NCI-H1694 (cell line): ENCODE results near the gene MYBPH.

Source experiments
- DNase-seq: peaks from one replicate; lab custom pipeline; 2025; lab: John Stamatoyannopoulos, UW

The MYBPH gene

GRCh38 chr1:203129501-203130231 is 46.0 kb downstream of the MYBPH start:
- DNase-seq: no peak

- DNase-seq: no peak
Measured at GRCh38 chr1:203128716-203129500, 46.7 kb downstream of the MYBPH start.

DNA sequence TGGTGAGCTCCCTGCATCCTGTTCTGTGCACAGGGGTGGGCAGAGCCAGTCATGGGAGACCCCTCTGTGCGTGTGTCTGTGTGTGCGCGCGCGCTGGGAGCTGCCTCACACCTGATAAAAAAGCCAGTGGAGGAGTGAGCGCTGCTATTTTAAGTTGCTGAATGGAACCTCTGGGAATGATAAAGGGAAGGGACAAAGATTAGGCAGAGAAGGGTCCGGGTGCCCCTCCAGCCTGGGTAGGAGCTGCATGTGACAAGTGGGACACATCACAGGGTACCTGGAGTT is 47.3 kb downstream of the MYBPH start:
- DNase-seq: no peak

DNA sequence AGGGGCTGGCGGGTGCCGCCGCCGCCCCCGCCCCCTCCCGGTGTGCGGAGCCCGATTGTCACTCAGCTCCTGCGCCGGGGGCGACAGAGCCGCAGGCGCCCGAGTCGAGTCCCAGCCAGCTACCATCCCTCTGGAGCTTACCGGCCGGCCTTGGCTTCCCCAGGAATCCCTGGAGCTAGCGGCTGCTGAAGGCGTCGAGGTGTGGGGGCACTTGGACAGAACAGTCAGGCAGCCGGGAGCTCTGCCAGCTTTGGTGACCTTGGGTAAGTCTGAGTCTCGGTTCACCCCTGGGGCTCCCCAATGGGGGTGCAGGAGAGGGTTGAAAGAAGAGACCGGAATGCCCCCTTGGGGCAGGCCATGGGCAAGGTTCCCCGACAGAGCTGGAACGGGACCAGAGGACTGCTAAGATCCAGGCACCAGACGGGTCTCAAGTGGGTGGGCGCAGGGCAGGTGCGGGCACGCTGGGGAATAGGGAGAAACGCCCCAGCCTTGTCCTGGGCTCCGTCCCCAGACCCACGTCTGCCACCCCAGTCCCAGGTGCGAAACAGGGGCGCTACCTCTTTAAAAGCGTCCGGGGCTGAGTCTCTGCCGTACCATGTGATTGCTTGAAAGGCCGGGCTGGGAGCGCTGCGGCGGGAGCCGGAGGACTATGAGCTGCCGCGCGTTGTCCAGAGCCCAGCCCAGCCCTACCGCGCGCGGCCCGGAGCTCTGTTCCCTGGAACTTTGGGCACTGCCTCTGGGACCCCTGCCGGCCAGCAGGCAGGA is 47.8 kb downstream of the MYBPH start, which contains the start of gene ADORA1:
Gene ADORA1, plus strand, starts transcription at position 61 of the 765 bp plus-strand sequence. CDS start 1,116 bp downstream, outside the sequence.
- peak; percentile 37 for DNase-seq

DNA sequence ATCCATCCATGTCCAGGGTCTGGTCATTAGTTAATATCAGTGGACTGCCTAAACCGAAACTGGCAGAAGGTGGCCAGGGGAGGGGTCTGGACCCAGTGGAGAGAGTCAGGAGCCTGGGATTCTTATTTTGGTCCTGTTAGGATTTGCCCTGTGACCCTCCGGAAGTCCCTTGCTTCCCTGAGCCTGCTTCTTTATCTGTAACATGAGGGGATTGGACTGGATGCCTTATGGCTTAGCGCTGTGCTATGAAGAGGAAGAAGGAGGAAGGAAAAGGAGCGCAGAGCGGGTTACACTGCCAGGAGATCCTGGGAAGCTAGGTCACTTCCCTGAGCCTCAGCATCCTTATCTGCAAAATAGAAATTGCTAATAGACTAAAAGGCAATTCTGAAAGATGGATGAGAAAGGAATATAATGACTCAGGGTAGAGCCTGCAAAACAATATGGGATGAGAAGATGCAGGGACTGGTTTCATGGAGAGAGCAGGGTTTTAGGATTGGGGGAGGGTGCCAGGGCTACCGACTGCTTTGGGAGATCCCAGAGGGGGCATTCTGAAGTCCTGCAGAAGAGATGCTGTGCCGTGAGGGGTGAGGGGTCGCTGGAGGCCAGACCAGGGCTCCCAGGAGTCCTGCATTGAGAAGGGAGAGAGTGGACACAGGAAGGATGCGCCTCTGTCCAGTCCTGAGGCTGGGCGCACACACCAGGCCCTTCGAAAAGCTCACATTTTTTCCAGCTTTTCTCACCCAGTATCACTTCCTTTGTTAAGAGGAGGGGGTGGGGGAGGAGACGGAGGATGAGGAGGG is 48.6 kb downstream of the MYBPH start:
- no peak for DNase-seq

DNA sequence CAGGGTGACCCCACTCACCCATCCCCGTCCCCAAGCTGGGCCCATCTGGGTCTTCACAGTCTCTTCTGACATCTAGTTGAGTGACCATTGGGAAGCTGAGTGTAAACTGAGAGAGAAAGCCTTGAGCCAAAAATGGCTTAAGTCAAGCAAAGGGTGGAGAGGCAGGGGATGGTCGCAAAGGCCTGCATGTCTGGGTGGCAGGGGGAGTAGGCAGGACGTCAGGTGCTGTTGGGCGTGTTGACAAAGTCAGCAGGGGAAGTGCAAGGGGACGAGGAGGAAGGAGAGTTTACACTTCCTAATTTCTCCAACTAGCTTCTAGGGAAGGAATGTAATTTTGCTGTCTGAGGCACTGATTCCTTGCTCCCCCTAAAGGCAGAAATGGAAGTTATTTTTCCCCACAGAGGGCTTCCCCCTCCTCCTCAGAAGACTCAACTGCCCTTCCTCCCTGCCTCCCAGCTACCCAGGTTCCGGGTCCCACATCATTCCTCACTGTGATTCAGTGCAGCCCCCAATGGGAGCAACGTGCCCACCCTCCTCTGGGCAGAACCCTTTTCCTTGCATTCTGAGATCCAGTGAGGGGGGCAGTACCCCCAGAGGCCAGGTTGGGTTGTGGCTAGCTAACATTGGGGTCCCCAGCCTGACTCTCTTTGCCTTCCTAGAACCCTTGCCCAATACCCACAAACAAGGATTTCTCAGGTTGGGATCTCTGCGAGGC is 49.3 kb downstream of the MYBPH start:
- DNase-seq: peak; percentile 37

GRCh38 chr1:203124546-203125317 is 50.9 kb downstream of the MYBPH start:
- no peak for DNase-seq

GRCh38 chr1:203124011-203124410 is 51.6 kb downstream of the MYBPH start:
- DNase-seq: no peak

- DNase-seq: no peak
Measured at GRCh38 chr1:203122159-203122558, 53.5 kb downstream of the MYBPH start.

GRCh38 chr1:203121186-203122015 is 54.2 kb downstream of the MYBPH start:
- DNase-seq: no peak

GRCh38 chr1:203120325-203121153 is 55.1 kb downstream of the MYBPH start:
- no peak for DNase-seq
